GM18873 (cell line): ENCODE results near the gene ZSWIM3.
"Not testable (repeated sequence)": the region's sequence is repeated elsewhere in the genome, so short reads cannot be mapped to it uniquely, and the experiment has no call there.

Source experiments
- ATAC-seq: cut with Tn5 transposase; IDR thresholded peaks from one replicate; pipeline ENCODE4 v1.9.1; 2021; ENCODE audit warnings: mild to moderate bottlenecking, moderate library complexity, moderate number of reproducible peaks; ENCODE audit not compliant: unreplicated experiment, low FRiP score

Gene ZSWIM3

DNA sequence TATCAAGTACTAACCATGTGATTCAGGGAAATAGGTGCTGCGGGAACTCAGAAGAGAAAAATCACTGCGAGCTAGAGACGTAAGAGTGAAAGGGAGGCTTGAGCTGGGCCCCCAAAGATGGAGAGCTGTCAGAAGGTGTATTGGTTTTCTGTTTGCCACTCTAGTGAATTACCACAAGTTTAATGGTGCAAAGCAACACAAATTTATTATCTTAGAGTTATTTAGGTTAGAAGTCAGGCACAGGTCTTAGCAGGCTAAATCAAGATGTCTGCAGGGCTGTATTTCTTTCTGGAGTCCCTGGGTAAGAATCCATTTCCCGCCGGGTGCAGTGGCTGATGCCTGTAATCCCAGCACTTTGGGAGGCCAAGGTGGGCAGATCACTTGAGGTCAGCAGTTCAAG is 2.5 kb downstream of the ZSWIM3 start:
- no peak for ATAC-seq

- no peak for ATAC-seq
These were observed 3.3 kb downstream of the ZSWIM3 start for GRCh38 chr20:45860560-45861220.

DNA sequence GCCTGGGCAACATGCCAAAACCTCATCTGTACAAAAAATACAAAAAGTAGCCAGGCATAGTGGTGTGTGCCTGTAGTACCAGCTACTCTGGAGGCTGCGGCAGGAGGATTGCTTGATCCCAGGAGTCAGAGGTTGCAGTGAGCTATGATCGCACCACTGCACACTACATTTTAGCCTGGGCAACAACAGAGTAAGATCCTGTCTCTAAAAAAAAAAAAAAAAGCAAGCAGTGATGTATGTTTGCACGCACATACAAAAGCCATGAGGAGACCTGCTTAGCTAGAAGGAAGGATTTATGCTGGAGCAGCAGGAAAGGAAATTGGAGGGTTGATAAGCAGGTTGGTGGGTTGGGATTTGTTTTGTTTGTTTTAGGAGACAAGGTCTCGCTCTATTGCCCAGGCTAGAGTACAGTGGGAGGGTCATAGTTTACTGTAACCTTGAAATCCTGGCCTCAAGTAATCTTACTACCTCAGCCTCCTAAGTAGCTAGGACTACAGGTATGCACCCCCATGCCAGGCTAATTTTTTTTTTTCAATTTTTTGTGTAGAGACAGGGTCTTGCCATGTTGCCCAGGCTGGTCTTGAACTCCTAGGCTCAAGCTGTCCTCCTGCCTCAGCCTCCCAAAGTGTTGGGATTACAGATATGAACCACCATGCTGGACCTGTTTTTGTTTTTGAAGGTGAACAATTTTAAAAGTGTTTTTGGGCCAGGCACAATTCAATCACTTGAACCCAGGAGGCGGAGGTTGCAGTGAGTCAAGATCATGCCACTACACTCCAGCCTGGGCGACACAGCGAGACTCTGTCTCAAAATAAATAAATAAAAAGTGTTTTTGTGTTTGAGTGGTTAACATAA is 4.0 kb downstream of the ZSWIM3 start:
- ATAC-seq: no peak

DNA sequence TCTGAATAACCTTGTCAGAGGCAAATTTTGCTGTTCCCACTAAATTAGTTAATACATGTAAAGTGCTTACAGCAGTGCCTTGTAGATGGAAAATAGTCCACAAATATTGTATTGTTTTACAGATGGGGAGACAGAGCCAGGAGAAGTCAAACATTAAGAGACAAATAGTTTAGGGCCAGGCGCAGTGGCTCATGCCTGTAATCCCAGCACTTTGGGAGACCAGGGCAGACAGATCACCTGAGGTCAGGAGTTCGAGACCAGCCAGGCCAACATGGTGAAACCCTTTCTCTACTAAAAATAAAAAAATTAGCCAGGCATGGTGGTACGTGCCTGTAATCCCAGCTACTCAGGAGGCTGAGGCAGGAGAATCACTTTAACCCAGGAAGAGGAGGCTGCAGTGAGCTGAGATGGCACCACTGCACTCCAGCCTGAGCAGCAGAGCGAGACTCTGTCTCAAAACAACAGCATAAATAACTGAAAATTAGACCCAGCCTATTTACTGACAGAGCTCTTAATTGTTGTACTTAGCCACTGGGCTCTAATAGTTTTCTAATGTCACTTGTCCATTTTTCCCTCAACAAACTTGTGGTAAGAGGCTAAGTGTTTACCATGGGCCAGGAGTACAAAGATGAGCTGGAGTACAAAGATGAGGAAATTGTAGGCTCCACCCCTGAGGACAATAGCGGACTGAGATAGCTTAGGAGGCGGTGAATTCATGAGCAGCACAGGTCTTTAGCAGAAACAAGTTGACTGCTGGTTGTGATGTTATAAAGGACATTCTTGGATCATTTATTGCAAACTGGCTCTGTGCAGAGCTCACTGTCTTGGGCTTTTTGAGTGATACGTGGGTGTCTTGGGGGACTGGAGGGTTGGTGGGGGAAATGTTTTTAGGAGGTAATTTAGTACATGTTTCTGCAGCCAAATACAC is 6.4 kb downstream of the ZSWIM3 start:
- no peak for ATAC-seq

- ATAC-seq: no peak
These were observed 9.0 kb downstream of the ZSWIM3 start for GRCh38 chr20:45866454-45866853.

DNA sequence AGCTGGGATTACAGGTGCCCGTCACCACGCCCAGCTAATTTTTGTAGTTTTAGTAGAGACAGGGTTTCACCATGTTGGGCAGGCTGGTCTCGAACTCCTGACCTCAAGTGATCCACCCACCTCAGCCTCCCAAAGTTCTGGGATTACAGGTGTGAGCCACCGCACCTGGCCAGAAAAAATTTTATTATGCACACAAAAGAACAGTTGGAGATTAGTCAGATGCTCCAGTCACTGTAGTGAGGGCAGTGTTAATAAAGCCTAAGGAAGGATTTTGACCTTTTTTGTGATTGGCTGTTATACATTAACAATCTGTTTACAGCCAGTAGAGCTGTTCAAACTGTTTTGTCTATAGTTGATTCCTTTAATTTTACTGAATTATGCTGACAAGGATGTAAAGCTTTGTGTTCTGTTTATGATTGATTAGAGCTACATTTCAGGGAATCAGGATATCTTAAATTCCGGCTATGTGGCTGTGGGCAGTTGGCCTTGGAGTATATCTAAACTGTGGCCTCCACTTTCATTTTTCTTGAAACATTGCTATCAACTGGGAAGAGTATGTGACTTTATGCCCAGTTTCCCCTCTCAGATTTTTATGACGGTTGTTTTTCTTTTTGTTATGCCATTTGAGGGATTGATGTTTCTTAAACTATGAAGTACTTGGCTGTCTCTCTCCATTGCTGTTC is 9.9 kb downstream of the ZSWIM3 start:
- no peak for ATAC-seq

DNA sequence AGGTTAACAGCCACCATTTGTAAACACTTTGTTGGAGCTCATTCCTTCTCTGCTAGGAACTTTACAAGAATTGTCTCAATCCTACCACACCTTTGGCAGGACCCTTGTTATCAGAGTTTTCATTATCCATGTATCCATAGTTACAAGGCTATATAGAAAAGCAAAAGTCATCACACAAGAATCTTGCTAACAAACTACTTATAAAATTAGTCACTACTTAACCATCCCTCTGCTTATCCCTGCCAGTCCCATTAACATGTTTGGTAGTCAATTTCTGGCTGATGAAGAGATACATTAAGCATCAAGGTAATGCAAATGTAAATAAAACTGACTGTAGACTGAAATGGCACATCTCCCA is 10.4 kb downstream of the ZSWIM3 start:
- no peak for ATAC-seq

DNA sequence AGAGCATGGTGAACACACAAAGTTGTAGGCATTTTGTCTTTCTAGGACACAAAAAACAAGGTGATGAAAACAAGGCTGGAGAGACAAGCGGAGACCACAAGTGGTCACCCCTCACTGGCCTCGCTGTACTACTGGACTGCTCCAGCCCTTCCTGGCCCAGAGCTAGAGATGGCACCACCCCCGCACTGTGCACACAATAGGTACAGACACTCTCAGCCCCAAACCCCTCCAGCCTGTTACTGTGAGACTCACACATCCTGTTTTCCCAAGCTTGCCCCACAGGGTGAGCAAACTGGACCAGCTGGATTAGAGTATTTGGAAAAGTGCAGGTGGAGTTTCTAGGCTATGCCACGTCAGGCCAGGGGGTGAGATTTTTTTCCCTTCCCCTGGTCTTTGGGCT is 15.2 kb downstream of the ZSWIM3 start:
- no peak for ATAC-seq

GRCh38 chr20:45873409-45874103 is 16.1 kb downstream of the ZSWIM3 start:
- ATAC-seq: no peak

DNA sequence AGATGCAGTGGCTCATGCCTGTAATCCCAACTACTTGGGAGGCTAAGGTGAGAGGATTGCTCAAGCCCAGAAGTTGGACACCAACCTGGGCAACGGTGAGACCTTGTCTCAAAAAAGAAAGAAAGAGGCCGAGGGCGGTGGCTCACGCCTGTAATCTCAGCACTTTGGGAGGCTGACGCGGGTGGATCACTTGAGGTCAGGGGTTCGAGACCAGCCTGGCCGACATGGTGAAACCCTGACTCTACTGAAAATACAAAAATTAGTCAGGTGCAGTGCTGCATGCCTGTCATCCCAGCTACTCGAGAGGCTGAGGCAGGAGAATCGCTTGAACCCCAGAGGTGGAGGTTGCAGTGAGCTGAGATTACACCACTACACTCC is 16.7 kb downstream of the ZSWIM3 start:
- ATAC-seq: not testable (repeated sequence)

GRCh38 chr20:45874576-45874975 is 17.2 kb downstream of the ZSWIM3 start:
- no peak for ATAC-seq

- ATAC-seq: no peak
These were observed 20.8 kb downstream of the ZSWIM3 start for GRCh38 chr20:45878076-45878761.

DNA sequence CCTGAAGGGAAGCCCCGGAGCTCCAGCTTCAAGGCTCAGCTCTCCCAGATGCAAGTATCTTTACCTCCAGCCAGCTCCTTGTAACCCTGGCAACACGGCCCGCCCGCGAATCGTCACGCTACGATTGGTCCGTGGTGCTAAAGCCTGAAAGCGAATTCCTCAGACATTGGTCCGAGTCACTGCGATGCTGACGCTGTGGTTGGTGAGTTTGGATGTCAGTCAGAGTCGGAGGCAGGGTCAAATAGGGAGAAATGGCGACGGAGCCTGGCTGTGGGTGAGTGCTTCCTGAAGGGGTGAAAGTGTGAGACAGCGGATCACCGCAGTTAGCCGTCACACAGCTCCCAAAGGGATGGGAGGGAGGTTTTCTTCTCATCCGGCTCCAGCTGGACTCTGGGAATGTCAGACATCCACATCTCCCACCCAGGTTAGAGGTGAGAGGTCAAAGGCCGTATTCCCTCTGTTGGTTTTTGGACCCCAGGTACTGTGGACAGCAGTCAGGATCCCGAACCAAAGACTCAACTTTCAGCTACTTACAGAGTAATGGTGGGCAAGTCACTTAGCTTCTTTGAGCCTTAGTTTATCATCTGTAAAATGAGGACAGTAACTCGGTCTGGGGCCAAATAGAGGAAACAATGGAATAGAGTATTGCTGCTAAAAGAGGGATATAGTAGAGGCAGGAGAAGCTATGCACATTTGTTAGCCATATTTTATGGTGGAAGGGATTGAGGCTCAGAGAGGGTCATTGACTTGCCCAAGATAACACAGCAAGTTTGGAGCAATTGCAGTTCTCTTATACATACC is 23.8 kb downstream of the ZSWIM3 start, which contains the start of gene ZSWIM1:
TSS of gene ZSWIM1 (plus strand) at position 240 of the 801 bp plus-strand sequence. CDS start 1,366 bp downstream, outside the sequence.
- peak; percentile 95 for ATAC-seq

DNA sequence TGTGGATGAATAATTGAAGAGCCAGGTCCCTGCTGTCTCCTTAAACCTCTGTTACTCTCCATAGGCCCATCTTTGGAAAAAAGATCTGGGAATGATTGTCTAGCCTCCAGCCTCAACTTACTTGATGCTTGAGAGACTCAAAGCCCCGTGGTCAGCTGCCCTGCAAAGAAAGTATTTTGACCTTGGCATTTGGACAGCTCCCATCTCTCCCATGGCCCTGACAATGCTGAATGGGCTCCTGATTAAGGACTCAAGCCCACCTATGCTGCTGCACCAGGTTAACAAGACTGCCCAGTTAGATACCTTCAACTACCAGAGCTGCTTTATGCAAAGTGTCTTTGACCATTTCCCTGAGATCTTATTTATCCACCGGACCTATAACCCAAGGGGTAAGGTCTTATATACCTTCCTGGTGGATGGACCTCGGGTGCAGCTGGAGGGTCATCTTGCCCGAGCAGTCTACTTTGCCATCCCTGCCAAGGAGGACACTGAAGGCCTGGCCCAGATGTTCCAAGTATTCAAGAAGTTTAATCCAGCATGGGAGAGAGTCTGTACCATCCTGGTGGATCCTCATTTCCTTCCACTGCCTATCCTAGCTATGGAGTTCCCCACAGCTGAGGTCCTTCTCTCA is 25.2 kb downstream of the ZSWIM3 start:
- ATAC-seq: no peak

GRCh38 chr20:45883100-45883469 is 25.7 kb downstream of the ZSWIM3 start:
- no peak for ATAC-seq

- ATAC-seq: no peak
These were observed 29.4 kb downstream of the ZSWIM3 start for GRCh38 chr20:45886590-45887345.

DNA sequence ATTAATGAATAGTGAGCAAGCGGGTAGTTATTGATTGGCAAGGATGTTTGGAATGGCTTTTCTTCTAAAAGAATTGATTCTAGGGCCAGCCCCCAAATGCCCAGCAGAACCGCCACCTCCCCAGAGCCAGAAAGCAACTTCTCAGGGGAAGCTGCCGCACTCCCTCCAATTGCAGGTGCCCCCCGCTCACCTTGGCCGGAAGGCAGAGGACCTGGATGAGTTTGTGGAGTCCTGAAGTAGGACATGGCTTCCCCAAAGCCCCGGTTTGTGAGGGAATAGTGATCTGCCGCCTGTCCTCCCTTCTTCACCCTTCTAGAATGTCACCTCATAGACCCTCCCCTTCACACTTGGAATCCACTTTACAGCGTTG is 29.9 kb downstream of the ZSWIM3 start, which contains the start of gene SPATA25:
TSS of gene SPATA25 (minus strand) at position 277 of the 370 bp plus-strand sequence. CDS start at position 245, 32 bp downstream.
- no peak for ATAC-seq
